ENCODE measurements around the gene HTR4.

DNA sequence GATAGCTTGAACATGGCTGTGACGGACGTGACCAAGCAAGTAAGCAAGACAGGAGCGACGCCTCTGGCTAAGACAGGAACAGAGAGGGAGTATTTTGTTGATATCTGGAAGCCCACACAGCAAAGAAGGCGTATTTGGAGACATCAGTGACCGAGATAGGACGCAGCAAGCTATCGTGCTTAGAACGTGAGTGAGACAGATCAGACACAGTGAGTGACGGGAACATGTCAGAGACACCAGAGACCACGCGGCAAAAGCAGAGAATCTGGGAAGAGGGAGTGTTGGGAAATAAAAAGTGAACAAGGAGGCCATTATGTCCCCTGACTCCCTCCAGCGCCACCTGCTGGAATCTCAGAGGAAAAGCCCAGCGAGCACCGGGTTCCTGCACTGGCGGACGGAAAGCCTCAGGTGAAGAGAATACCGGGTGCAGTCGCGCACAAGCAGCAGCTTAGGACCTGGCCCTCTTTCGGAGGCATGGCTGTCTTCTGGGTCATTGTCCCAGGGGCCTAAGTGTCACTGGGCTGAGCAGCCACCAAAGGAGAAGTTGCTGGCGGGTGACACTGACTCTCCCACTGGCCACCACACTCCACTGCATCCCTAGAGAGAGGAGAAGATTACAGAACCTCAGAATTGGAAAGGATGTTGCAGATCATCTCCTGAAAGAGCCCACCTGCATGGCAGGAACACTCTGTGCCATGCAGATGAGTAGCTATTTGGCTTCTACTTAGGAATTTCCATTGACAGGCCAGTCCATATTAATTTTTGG lies 171.4 kb downstream of the HTR4 start:
- TF ChIP-seq, protein P1, sequence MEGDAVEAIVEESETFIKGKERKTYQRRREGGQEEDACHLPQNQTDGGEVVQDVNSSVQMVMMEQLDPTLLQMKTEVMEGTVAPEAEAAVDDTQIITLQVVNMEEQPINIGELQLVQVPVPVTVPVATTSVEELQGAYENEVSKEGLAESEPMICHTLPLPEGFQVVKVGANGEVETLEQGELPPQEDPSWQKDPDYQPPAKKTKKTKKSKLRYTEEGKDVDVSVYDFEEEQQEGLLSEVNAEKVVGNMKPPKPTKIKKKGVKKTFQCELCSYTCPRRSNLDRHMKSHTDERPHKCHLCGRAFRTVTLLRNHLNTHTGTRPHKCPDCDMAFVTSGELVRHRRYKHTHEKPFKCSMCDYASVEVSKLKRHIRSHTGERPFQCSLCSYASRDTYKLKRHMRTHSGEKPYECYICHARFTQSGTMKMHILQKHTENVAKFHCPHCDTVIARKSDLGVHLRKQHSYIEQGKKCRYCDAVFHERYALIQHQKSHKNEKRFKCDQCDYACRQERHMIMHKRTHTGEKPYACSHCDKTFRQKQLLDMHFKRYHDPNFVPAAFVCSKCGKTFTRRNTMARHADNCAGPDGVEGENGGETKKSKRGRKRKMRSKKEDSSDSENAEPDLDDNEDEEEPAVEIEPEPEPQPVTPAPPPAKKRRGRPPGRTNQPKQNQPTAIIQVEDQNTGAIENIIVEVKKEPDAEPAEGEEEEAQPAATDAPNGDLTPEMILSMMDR (IDR thresholded peaks at IDR 0.05; ENCODE audit: extremely low read depth in 1 of 2, insufficient read depth in 1 of 2, low read depth in 1 of 2, low read length in 2 of 2), result peak; percentile 85 to 90
- TF ChIP-seq POLR2A (IDR thresholded peaks at IDR 0.05; ENCODE audit: low read depth, low read length) (no peak), EZH2 (IDR thresholded peaks at IDR 0.05; ENCODE audit: borderline replicate concordance, low read depth, low read length, severe bottlenecking) (no peak), JUN (IDR thresholded peaks at IDR 0.05; ENCODE audit: borderline replicate concordance, insufficient read depth, insufficient read length, low read depth) (no peak), POLR2AphosphoS5 (IDR thresholded peaks at IDR 0.05; ENCODE audit: insufficient read depth, low read depth, low read length) (no peak), GATA2 (IDR thresholded peaks at IDR 0.05; ENCODE audit: insufficient read depth, insufficient read length, low read depth, low read length) (no peak), MYC (IDR thresholded peaks at IDR 0.05; ENCODE audit: low read depth, low read length) (no peak)
- TF ChIP-seq, protein P2, sequence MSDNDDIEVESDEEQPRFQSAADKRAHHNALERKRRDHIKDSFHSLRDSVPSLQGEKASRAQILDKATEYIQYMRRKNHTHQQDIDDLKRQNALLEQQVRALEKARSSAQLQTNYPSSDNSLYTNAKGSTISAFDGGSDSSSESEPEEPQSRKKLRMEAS (IDR thresholded peaks at IDR 0.05; ENCODE audit: insufficient read depth, insufficient read length), result no peak
